Smooth muscle cell of the brain vasculature (primary cell): ENCODE data around the gene GRIN2A.
"Not testable (repeated sequence)": the region's sequence is repeated elsewhere in the genome, so short reads cannot be mapped to it uniquely, and the experiment has no call there.

Experiments
- DNase-seq: peaks from one replicate; pipeline ENCODE4 v3.0.0-alpha.2; 2012; ENCODE audit warnings: low read depth, low spot score

Gene GRIN2A

GRCh38 chr16:9917691-9918090 is 264.5 kb downstream of the GRIN2A start:
- no peak for DNase-seq

- DNase-seq, result no peak
Observed at GRCh38 chr16:9913604-9914326, 268.5 kb downstream of the GRIN2A start.

- DNase-seq, result no peak
Observed at GRCh38 chr16:9911989-9912388, 270.2 kb downstream of the GRIN2A start.

- DNase-seq, result no peak
Observed at GRCh38 chr16:9911231-9911630, 271.0 kb downstream of the GRIN2A start.

GRCh38 chr16:9909072-9909825 is 273.0 kb downstream of the GRIN2A start:
- no peak for DNase-seq

- DNase-seq, result no peak
Observed at GRCh38 chr16:9908613-9909012, 273.6 kb downstream of the GRIN2A start.

GRCh38 chr16:9907752-9908151 is 274.5 kb downstream of the GRIN2A start:
- DNase-seq, result no peak

GRCh38 chr16:9906218-9906617 is 276.0 kb downstream of the GRIN2A start:
- DNase-seq, result no peak

GRCh38 chr16:9904526-9904925 is 277.7 kb downstream of the GRIN2A start:
- no peak for DNase-seq

- DNase-seq, result no peak
Observed at GRCh38 chr16:9900576-9900975, 281.7 kb downstream of the GRIN2A start.

- DNase-seq, result no peak
Observed at GRCh38 chr16:9898555-9898954, 283.7 kb downstream of the GRIN2A start.

GRCh38 chr16:9898124-9898523 is 284.1 kb downstream of the GRIN2A start:
- DNase-seq, result no peak

- no peak for DNase-seq
Observed at GRCh38 chr16:9895817-9896216, 286.4 kb downstream of the GRIN2A start.

GRCh38 chr16:9885876-9886275 is 296.4 kb downstream of the GRIN2A start:
- no peak for DNase-seq

GRCh38 chr16:9885467-9885866 is 296.8 kb downstream of the GRIN2A start:
- DNase-seq, result no peak

- DNase-seq, result not testable (repeated sequence)
Observed at GRCh38 chr16:9875981-9876380, 306.2 kb downstream of the GRIN2A start.

- no peak for DNase-seq
Observed at GRCh38 chr16:9874219-9874618, 308.0 kb downstream of the GRIN2A start.

GRCh38 chr16:9870962-9871361 is 311.3 kb downstream of the GRIN2A start:
- no peak for DNase-seq

- DNase-seq, result no peak
Observed at GRCh38 chr16:9869776-9870175, 312.5 kb downstream of the GRIN2A start.

- no peak for DNase-seq
Observed at GRCh38 chr16:9868606-9869149, 313.6 kb downstream of the GRIN2A start.

- DNase-seq, result no peak
Observed at GRCh38 chr16:9867176-9867575, 315.1 kb downstream of the GRIN2A start.

GRCh38 chr16:9864461-9864860 is 317.8 kb downstream of the GRIN2A start:
- no peak for DNase-seq

- no peak for DNase-seq
Observed at GRCh38 chr16:9862327-9862726, 319.9 kb downstream of the GRIN2A start.
